Natural killer cell treated with Interleukin-12 subunit alpha and Interleukin-12 subunit beta and Interleukin-15 and Interleukin-18, amount 100 ng/mL, for 72 hours (primary cell): ENCODE measurements around the gene NR4A1. TPM values are rescaled to one million over a fixed set of nuclear protein-coding genes. Genes with fewer than 3 reads are reported as not detected.

Source experiments
- ATAC-seq, 2 donors: fragments of 150-1000 bp; cut with Tn5 transposase in 1 of 2; sonication (Bioruptor Pico), chemical (Tn5 transposase) in 1 of 2; 2 replicates each; pipeline ENCODE4 v1.10.0; 2021
- DNase-seq: peaks from one replicate; pipeline ENCODE4 v3.0.0; 2022; ENCODE audit warnings: low spot score
- H3K27ac Mint-ChIP-seq, 2 donors: 1 replicate in 1 of 2; 2 replicates in 1 of 2; pipeline ENCODE4 v1.8.0; 2022; ENCODE audit warnings: mixed read lengths in 2 of 2, mild to moderate bottlenecking in 1 of 2, moderate library complexity in 1 of 2
- H3K27me3 Mint-ChIP-seq, 2 donors: 1 replicate in 1 of 2; 2 replicates in 1 of 2; pipeline ENCODE4 v1.8.0; 2022; ENCODE audit warnings: mixed read lengths in 2 of 2
- H3K36me3 Mint-ChIP-seq: one replicate; pipeline ENCODE4 v1.8.0; 2022; ENCODE audit warnings: mixed read lengths
- H3K4me1 Mint-ChIP-seq, 2 donors: 1 replicate in 1 of 2; 2 replicates in 1 of 2; pipeline ENCODE4 v1.8.0; 2022; ENCODE audit warnings: low read depth in 2 of 2, mixed read lengths in 2 of 2, mild to moderate bottlenecking in 1 of 2
- H3K4me3 Mint-ChIP-seq: one replicate; pipeline ENCODE4 v1.8.0; 2022; ENCODE audit warnings: mixed read lengths
- H3K9me3 Mint-ChIP-seq: 2 replicates; pipeline ENCODE4 v1.8.0; 2022; ENCODE audit warnings: mixed read lengths
- total RNA-seq, 2 donors: library from RNA; stranded (reverse); gene quantifications; one replicate each; pipeline ENCODE4 v1.2.3, GENCODE V29; 2022

Gene NR4A1
- total RNA-seq = 1 to 10 TPM; 3.0 to 4.0 TPM

- Mint-ChIP-seq H3K27me3 (peaks cover 6 to 10% of the 10 kb centered on the region in 2 donors), H3K27ac (peak within 1 kb of the TSS; percentile 37 to 69), H3K4me3 (peak within 1 kb of the TSS; percentile 69), H3K9me3 (no peaks in the 10 kb centered on the region), H3K36me3 (no peaks in the 10 kb centered on the region), H3K4me1 (peaks cover 28 to 41% of the 10 kb centered on the region in 2 donors)
- DNase-seq (peak; percentile 96), ATAC-seq (peak; percentile 94 to 95)
Observed at GRCh38 chr12:52050758-52051541, at the start of gene NR4A1. Gene NR4A1 (plus strand): TSS chr12:52051442. CDS start chr12:52054329, 2,887 bp downstream.

- DNase-seq (no peak), ATAC-seq (no peak)
- Mint-ChIP-seq H3K27ac (no peak overlapping the region), H3K36me3 (no peaks in the 10 kb centered on the region), H3K27me3 (no peaks in the 10 kb centered on the region), H3K4me1 (peaks cover 13 to 18% of the 10 kb centered on the region in 2 donors), H3K4me3 (no peak overlapping the region), H3K9me3 (no peaks in the 10 kb centered on the region)
Observed at GRCh38 chr12:52003016-52003550, 48.2 kb upstream of the NR4A1 start.

- Mint-ChIP-seq H3K27me3 (no peaks in the 10 kb centered on the region), H3K27ac (no peak overlapping the region)
Observed at GRCh38 chr12:52003591-52003990, 47.7 kb upstream of the NR4A1 start.

GRCh38 chr12:52004042-52004648 is 47.1 kb upstream of the NR4A1 start:
- H3K9me3 Mint-ChIP-seq = no peaks in the 10 kb centered on the region
- H3K27ac Mint-ChIP-seq = no peak overlapping the region
- no peak overlapping the region for H3K4me3 Mint-ChIP-seq
- ATAC-seq = no peak
- no peaks in the 10 kb centered on the region for H3K27me3 Mint-ChIP-seq
- no peak for DNase-seq
- H3K4me1 Mint-ChIP-seq = peaks cover 13 to 21% of the 10 kb centered on the region in 2 donors
- H3K36me3 Mint-ChIP-seq = no peaks in the 10 kb centered on the region

More at GRCh38 chr12:52003591-52003990, 47.7 kb upstream of the NR4A1 start:
- no peaks in the 10 kb centered on the region for H3K36me3 Mint-ChIP-seq
- peaks cover 13 to 21% of the 10 kb centered on the region in 2 donors for H3K4me1 Mint-ChIP-seq
- no peak overlapping the region for H3K4me3 Mint-ChIP-seq
- no peaks in the 10 kb centered on the region for H3K9me3 Mint-ChIP-seq
- ATAC-seq = no peak
- DNase-seq = no peak

- no peaks in the 10 kb centered on the region for H3K36me3 Mint-ChIP-seq
- no peaks in the 10 kb centered on the region for H3K27me3 Mint-ChIP-seq
- H3K9me3 Mint-ChIP-seq = no peaks in the 10 kb centered on the region
- peak overlapping the region; percentile 2 to 41 for H3K27ac Mint-ChIP-seq
- H3K4me3 Mint-ChIP-seq = peak overlapping the region; percentile 83
- no peak for ATAC-seq
- H3K4me1 Mint-ChIP-seq = peaks cover 13 to 21% of the 10 kb centered on the region in 2 donors
- DNase-seq = no peak
Observed at GRCh38 chr12:52005218-52005902, 45.9 kb upstream of the NR4A1 start.

- peak; percentile 72 for DNase-seq
- H3K4me1 Mint-ChIP-seq = peaks cover 13 to 21% of the 10 kb centered on the region in 2 donors
- H3K36me3 Mint-ChIP-seq = no peaks in the 10 kb centered on the region
- peak; percentile 63 to 66 for ATAC-seq
- no peaks in the 10 kb centered on the region for H3K9me3 Mint-ChIP-seq
- peak overlapping the region; percentile 2 to 41 for H3K27ac Mint-ChIP-seq
- no peaks in the 10 kb centered on the region for H3K27me3 Mint-ChIP-seq
- H3K4me3 Mint-ChIP-seq = peak overlapping the region; percentile 83
Observed at GRCh38 chr12:52005903-52006703, 45.1 kb upstream of the NR4A1 start.

GRCh38 chr12:52006726-52007157 is 44.5 kb upstream of the NR4A1 start, which contains the start of gene TAMALIN:
Gene TAMALIN (plus strand): TSS chr12:52006946. CDS start chr12:52007020, 74 bp downstream.
- H3K27me3 Mint-ChIP-seq = no peaks in the 10 kb centered on the region
- peaks cover 13 to 21% of the 10 kb centered on the region in 2 donors for H3K4me1 Mint-ChIP-seq
- no peaks in the 10 kb centered on the region for H3K36me3 Mint-ChIP-seq
- DNase-seq (peak; percentile 80), ATAC-seq (peak; percentile 75 to 85)
- peak within 1 kb of the TSS; percentile 85 for H3K4me3 Mint-ChIP-seq
- H3K9me3 Mint-ChIP-seq = no peaks in the 10 kb centered on the region
- peak within 1 kb of the TSS; percentile 35 to 41 for H3K27ac Mint-ChIP-seq

GRCh38 chr12:52007158-52007921 is 43.9 kb upstream of the NR4A1 start:
- peaks cover 13 to 21% of the 10 kb centered on the region in 2 donors for H3K4me1 Mint-ChIP-seq
- H3K4me3 Mint-ChIP-seq = peak overlapping the region; percentile 85
- H3K9me3 Mint-ChIP-seq = no peaks in the 10 kb centered on the region
- H3K27me3 Mint-ChIP-seq = no peaks in the 10 kb centered on the region
- peak; percentile 16 to 43 for ATAC-seq
- no peaks in the 10 kb centered on the region for H3K36me3 Mint-ChIP-seq
- no peak for DNase-seq
- no peak overlapping the region for H3K27ac Mint-ChIP-seq

GRCh38 chr12:52007982-52008510 is 43.2 kb upstream of the NR4A1 start:
- no peaks in the 10 kb centered on the region for H3K27me3 Mint-ChIP-seq
- H3K4me1 Mint-ChIP-seq = peaks cover 13 to 21% of the 10 kb centered on the region in 2 donors
- H3K9me3 Mint-ChIP-seq = no peaks in the 10 kb centered on the region
- DNase-seq = no peak
- no peak for ATAC-seq
- H3K4me3 Mint-ChIP-seq = peak overlapping the region; percentile 85
- H3K36me3 Mint-ChIP-seq = no peaks in the 10 kb centered on the region
- H3K27ac Mint-ChIP-seq = peak overlapping the region in 1 of 2 donors; percentile 35

- Mint-ChIP-seq H3K27me3 (no peaks in the 10 kb centered on the region), H3K27ac (no peak overlapping the region), H3K4me3 (no peak overlapping the region), H3K9me3 (no peaks in the 10 kb centered on the region), H3K4me1 (peaks cover 13 to 21% of the 10 kb centered on the region in 2 donors), H3K36me3 (no peaks in the 10 kb centered on the region)
- DNase-seq = no peak
- ATAC-seq = no peak
Observed at GRCh38 chr12:52009081-52009751, 42.0 kb upstream of the NR4A1 start.

GRCh38 chr12:52010152-52010622 is 41.1 kb upstream of the NR4A1 start:
- Mint-ChIP-seq H3K27me3 (no peaks in the 10 kb centered on the region), H3K4me1 (peaks cover 13 to 18% of the 10 kb centered on the region in 2 donors), H3K4me3 (no peak overlapping the region), H3K36me3 (no peaks in the 10 kb centered on the region), H3K9me3 (no peaks in the 10 kb centered on the region), H3K27ac (no peak overlapping the region)
- DNase-seq (no peak), ATAC-seq (no peak)
